OCI-LY3 (cell line): ENCODE results near the gene BNC2.

Experiments
- H2AFZ ChIP-seq: fragments of 200-600, 300-600 bp; shearing (Covaris generic); 2 replicates; pipeline ENCODE4 v1.6.0; 2014; ENCODE audit warnings: antibody characterized with exemption, low read depth, low read length
- H3K27ac ChIP-seq: fragments of 200-600, 300-600 bp; sonication (generic); 2 replicates; pipeline ENCODE4 v1.5.1; 2014; ENCODE audit warnings: mild to moderate bottlenecking, low read length, moderate library complexity, mixed read lengths
- H3K27me3 ChIP-seq: fragments of 200-600, 300-600 bp; sonication (generic); 2 replicates; pipeline ENCODE4 v1.6.1; 2014; ENCODE audit warnings: low read depth, low read length, mixed read lengths
- H3K36me3 ChIP-seq: fragments of 200-600, 300-600 bp; sonication (generic); replicated peaks from 2 replicates; pipeline ENCODE3; 2014; ENCODE audit warnings: low read depth, low read length, mixed read lengths
- H3K4me1 ChIP-seq: fragments of 300-600, 200-600 bp; sonication (generic); 2 replicates; pipeline ENCODE4 v1.6.1; 2014; ENCODE audit warnings: low read length, mixed read lengths
- H3K4me2 ChIP-seq: fragments of 200-600, 300-600 bp; sonication (generic); 2 replicates; pipeline ENCODE4 v1.6.1; 2014; ENCODE audit warnings: low read length, mixed read lengths
- H3K4me3 ChIP-seq: fragments of 300-600, 200-600 bp; sonication (generic); 2 replicates; pipeline ENCODE4 v1.5.1; 2014; ENCODE audit warnings: antibody characterized with exemption, mild to moderate bottlenecking, low read length, moderate library complexity
- H3K79me2 ChIP-seq: fragments of 300-600, 200-600 bp; shearing (Covaris generic); 2 replicates; pipeline ENCODE4 v1.6.1; 2014; ENCODE audit warnings: mild to moderate bottlenecking, low read length, mixed read lengths
- H3K9ac ChIP-seq: fragments of 300-600, 200-600 bp; shearing (Covaris generic); 2 replicates; pipeline ENCODE4 v1.6.0; 2014; ENCODE audit warnings: mild to moderate bottlenecking, low read length, moderate library complexity
- H3K9me3 ChIP-seq: fragments of 200-600, 300-600 bp; shearing (Covaris generic); 2 replicates; pipeline ENCODE4 v1.6.1; 2014; ENCODE audit warnings: low read length, mixed read lengths; ENCODE audit not compliant: insufficient read depth
- H4K20me1 ChIP-seq: fragments of 200-600, 300-600 bp; sonication (generic); 2 replicates; pipeline ENCODE4 v1.6.1; 2016; ENCODE audit warnings: low read length, mixed read lengths; ENCODE audit not compliant: insufficient read depth
- CTCF ChIP-seq: fragments of 200-600, 300-600 bp; sonication (generic); IDR thresholded peaks from 2 replicates; pipeline ENCODE4 v1.5.1; 2014; ENCODE audit warnings: antibody characterized with exemption, low read length, low read depth
- EZH2phosphoT487 ChIP-seq: fragments of 200-600 bp; shearing (Covaris generic); IDR thresholded peaks from 2 replicates; pipeline ENCODE4 v1.6.1; 2018; ENCODE audit warnings: antibody characterized with exemption, mixed run types, low read depth

BNC2 gene

GRCh38 chr9:16615451-16615850 lies 255.0 kb downstream of the BNC2 start:
- Histone ChIP-seq H4K20me1 (no peaks in the 10 kb centered on the region), H3K9me3 (no peaks in the 10 kb centered on the region), H3K27ac (no peak overlapping the region), H2AFZ (no peak overlapping the region), H3K9ac (no peak overlapping the region), H3K4me1 (no peaks in the 10 kb centered on the region), H3K27me3 (no peaks in the 10 kb centered on the region), H3K4me2 (no peak overlapping the region), H3K36me3 (no peaks in the 10 kb centered on the region), H3K79me2 (no peaks in the 10 kb centered on the region), H3K4me3 (no peak overlapping the region)
- TF ChIP-seq CTCF, result no peak
- no peak for TF ChIP-seq EZH2phosphoT487

- H3K9ac ChIP-seq, result no peak overlapping the region
- H3K4me3 ChIP-seq, result no peak overlapping the region
- H3K36me3 ChIP-seq, result no peaks in the 10 kb centered on the region
- H3K4me2 ChIP-seq, result no peak overlapping the region
- H3K27me3 ChIP-seq, result no peaks in the 10 kb centered on the region
- H3K4me1 ChIP-seq, result no peaks in the 10 kb centered on the region
- TF ChIP-seq CTCF (no peak), EZH2phosphoT487 (no peak)
- no peak overlapping the region for H2AFZ ChIP-seq
- H4K20me1 ChIP-seq, result no peaks in the 10 kb centered on the region
- no peaks in the 10 kb centered on the region for H3K79me2 ChIP-seq
- no peaks in the 10 kb centered on the region for H3K9me3 ChIP-seq
- H3K27ac ChIP-seq, result no peak overlapping the region
Observed at GRCh38 chr9:16613605-16614004, 256.9 kb downstream of the BNC2 start.

GRCh38 chr9:16613051-16613450 lies 257.4 kb downstream of the BNC2 start:
- TF ChIP-seq EZH2phosphoT487, result no peak
- TF ChIP-seq CTCF, result no peak

GRCh38 chr9:16612627-16613026 lies 257.8 kb downstream of the BNC2 start:
- no peaks in the 10 kb centered on the region for H3K4me1 ChIP-seq
- no peak overlapping the region for H2AFZ ChIP-seq
- H3K36me3 ChIP-seq, result no peaks in the 10 kb centered on the region
- no peak overlapping the region for H3K4me2 ChIP-seq
- TF ChIP-seq CTCF (no peak), EZH2phosphoT487 (no peak)
- H3K9me3 ChIP-seq, result no peaks in the 10 kb centered on the region
- H4K20me1 ChIP-seq, result no peaks in the 10 kb centered on the region
- no peak overlapping the region for H3K4me3 ChIP-seq
- H3K9ac ChIP-seq, result no peak overlapping the region
- H3K27ac ChIP-seq, result no peak overlapping the region
- H3K79me2 ChIP-seq, result no peaks in the 10 kb centered on the region
- H3K27me3 ChIP-seq, result no peaks in the 10 kb centered on the region

More at GRCh38 chr9:16613051-16613450, 257.4 kb downstream of the BNC2 start:
- no peak overlapping the region for H3K27ac ChIP-seq
- no peaks in the 10 kb centered on the region for H3K9me3 ChIP-seq
- H3K4me3 ChIP-seq, result no peak overlapping the region
- no peak overlapping the region for H3K9ac ChIP-seq
- H3K4me2 ChIP-seq, result no peak overlapping the region
- no peaks in the 10 kb centered on the region for H3K36me3 ChIP-seq
- H4K20me1 ChIP-seq, result no peaks in the 10 kb centered on the region
- H3K27me3 ChIP-seq, result no peaks in the 10 kb centered on the region
- H3K4me1 ChIP-seq, result no peaks in the 10 kb centered on the region
- H3K79me2 ChIP-seq, result no peaks in the 10 kb centered on the region
- H2AFZ ChIP-seq, result no peak overlapping the region
